ENCODE data around the gene SND1.

GRCh38 chr7:127835679-127836078 is 183.7 kb downstream of the SND1 start:
- TF ChIP-seq, protein P1, sequence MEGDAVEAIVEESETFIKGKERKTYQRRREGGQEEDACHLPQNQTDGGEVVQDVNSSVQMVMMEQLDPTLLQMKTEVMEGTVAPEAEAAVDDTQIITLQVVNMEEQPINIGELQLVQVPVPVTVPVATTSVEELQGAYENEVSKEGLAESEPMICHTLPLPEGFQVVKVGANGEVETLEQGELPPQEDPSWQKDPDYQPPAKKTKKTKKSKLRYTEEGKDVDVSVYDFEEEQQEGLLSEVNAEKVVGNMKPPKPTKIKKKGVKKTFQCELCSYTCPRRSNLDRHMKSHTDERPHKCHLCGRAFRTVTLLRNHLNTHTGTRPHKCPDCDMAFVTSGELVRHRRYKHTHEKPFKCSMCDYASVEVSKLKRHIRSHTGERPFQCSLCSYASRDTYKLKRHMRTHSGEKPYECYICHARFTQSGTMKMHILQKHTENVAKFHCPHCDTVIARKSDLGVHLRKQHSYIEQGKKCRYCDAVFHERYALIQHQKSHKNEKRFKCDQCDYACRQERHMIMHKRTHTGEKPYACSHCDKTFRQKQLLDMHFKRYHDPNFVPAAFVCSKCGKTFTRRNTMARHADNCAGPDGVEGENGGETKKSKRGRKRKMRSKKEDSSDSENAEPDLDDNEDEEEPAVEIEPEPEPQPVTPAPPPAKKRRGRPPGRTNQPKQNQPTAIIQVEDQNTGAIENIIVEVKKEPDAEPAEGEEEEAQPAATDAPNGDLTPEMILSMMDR (conservative IDR thresholded peaks at IDR 0.05; ENCODE audit: low read depth, low read length): no peak
- TF ChIP-seq FOS (IDR thresholded peaks at IDR 0.05; ENCODE audit: low read depth, low read length) (no peak), RAD21 (IDR thresholded peaks at IDR 0.05; ENCODE audit: low read length) (no peak), SMC3 (IDR thresholded peaks at IDR 0.05; ENCODE audit: low read depth, low read length) (no peak), POLR2A (IDR thresholded peaks at IDR 0.05; ENCODE audit: low read depth, low read length) (no peak), MAZ (IDR thresholded peaks at IDR 0.05; ENCODE audit: borderline replicate concordance, low read depth, low read length) (no peak), MXI1 (IDR thresholded peaks at IDR 0.05; ENCODE audit: borderline replicate concordance, low read depth, low read length) (no peak), BHLHE40 (IDR thresholded peaks at IDR 0.05; ENCODE audit: low read depth, low read length) (no peak), MAFK (IDR thresholded peaks at IDR 0.05; ENCODE audit: low read depth, low read length) (no peak), RCOR1 (IDR thresholded peaks at IDR 0.05; ENCODE audit: insufficient replicate concordance, low read length) (no peak), CEBPB (IDR thresholded peaks at IDR 0.05; ENCODE audit: low read depth, low read length) (no peak), NFE2L2 (IDR thresholded peaks at IDR 0.05; ENCODE audit: low read depth, low read length) (no peak), RFX5 (IDR thresholded peaks at IDR 0.05; ENCODE audit: low read depth, low read length) (no peak)
- TF ChIP-seq, protein P2, sequence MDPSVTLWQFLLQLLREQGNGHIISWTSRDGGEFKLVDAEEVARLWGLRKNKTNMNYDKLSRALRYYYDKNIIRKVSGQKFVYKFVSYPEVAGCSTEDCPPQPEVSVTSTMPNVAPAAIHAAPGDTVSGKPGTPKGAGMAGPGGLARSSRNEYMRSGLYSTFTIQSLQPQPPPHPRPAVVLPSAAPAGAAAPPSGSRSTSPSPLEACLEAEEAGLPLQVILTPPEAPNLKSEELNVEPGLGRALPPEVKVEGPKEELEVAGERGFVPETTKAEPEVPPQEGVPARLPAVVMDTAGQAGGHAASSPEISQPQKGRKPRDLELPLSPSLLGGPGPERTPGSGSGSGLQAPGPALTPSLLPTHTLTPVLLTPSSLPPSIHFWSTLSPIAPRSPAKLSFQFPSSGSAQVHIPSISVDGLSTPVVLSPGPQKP (IDR thresholded peaks at IDR 0.05; ENCODE audit: borderline replicate concordance, low read depth, low read length): no peak
